ENCODE data around the gene KCNQ1. TPM values are rescaled to one million over a fixed set of nuclear protein-coding genes. Genes with fewer than 3 reads are reported as not detected.

The KCNQ1 gene
- total and polyA plus RNA-seq, 2 of the 13 experiments (the other 11 are each of a cell fraction or from before 2014, with no cell fraction given): 0.02 to 0.08 TPM

DNA sequence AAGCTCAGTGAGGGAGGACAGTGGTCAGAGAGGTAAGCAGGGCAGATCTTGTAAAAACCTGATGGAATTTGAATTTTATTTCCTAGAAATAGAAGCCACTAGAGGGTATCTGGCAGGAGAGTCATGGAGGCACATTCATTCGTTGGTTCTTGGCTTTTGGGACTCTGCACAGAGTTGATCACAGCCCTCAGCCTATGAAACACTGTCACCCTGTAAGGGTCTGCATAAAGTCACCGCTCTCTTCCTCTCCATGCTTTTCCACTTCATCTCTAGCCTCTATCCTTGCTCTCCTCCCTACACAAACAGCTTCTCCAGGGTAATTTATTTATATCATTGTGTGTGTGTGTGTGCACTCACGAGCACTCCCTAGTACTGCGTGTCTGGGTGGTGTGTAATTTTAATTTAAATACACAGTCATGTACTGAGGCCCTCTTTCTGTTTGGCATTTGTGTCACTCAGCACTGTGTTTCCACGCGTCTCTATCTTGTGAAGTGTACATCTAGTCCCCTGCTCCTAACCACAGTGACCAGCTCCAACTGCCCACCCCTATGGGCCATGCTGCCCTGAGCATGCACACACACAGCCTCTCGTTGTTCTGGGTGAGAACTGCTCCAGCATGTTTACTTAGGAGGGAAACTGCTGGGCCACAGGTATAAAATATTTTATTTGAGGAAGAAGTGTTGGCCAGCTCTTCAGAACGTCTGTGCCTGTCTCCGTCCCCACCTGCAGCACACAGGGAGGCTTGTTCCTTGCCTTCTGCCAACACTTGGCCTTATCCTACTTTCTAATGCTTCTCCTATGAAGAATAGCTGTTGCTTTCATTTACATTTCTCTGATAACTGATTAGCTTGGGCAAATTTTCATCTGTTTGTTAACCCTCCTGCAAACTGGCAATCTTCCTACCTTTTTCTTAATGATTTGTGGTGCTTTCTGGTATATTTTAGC, 250.5 kb downstream of the KCNQ1 start (continued):
- TF ChIP-seq, protein P1, sequence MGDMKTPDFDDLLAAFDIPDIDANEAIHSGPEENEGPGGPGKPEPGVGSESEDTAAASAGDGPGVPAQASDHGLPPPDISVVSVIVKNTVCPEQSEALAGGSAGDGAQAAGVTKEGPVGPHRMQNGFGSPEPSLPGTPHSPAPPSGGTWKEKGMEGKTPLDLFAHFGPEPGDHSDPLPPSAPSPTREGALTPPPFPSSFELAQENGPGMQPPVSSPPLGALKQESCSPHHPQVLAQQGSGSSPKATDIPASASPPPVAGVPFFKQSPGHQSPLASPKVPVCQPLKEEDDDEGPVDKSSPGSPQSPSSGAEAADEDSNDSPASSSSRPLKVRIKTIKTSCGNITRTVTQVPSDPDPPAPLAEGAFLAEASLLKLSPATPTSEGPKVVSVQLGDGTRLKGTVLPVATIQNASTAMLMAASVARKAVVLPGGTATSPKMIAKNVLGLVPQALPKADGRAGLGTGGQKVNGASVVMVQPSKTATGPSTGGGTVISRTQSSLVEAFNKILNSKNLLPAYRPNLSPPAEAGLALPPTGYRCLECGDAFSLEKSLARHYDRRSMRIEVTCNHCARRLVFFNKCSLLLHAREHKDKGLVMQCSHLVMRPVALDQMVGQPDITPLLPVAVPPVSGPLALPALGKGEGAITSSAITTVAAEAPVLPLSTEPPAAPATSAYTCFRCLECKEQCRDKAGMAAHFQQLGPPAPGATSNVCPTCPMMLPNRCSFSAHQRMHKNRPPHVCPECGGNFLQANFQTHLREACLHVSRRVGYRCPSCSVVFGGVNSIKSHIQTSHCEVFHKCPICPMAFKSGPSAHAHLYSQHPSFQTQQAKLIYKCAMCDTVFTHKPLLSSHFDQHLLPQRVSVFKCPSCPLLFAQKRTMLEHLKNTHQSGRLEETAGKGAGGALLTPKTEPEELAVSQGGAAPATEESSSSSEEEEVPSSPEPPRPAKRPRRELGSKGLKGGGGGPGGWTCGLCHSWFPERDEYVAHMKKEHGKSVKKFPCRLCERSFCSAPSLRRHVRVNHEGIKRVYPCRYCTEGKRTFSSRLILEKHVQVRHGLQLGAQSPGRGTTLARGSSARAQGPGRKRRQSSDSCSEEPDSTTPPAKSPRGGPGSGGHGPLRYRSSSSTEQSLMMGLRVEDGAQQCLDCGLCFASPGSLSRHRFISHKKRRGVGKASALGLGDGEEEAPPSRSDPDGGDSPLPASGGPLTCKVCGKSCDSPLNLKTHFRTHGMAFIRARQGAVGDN (CRISPR knock-in tag; IDR thresholded peaks at IDR 0.05): peak; percentile 22; the same call in 1 of the 2 replicates
- no peak for TF ChIP-seq NFATC3 (CRISPR knock-in tag; IDR thresholded peaks at IDR 0.05)
- no peak for TF ChIP-seq SP140L (CRISPR knock-in tag; IDR thresholded peaks at IDR 0.05; ENCODE audit: borderline replicate concordance)
- TF ChIP-seq, protein P2, sequence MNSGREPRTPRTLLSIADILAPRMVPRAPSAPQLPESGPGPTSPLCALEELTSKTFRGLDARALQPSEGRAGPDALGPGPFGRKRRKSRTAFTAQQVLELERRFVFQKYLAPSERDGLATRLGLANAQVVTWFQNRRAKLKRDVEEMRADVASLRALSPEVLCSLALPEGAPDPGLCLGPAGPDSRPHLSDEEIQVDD (CRISPR knock-in tag; IDR thresholded peaks at IDR 0.05; ENCODE audit: borderline replicate concordance): no peak
- TF ChIP-seq ZNF839 (CRISPR knock-in tag; IDR thresholded peaks at IDR 0.05; ENCODE audit: borderline replicate concordance): no peak
- peak in 1 of 2 experiments; percentile 70; a peak in 2 of 4 replicates for TF ChIP-seq POLR2A (IDR thresholded peaks at IDR 0.05; ENCODE audit: insufficient read depth in 1 of 2, low read depth in 2 of 2, low read length in 2 of 2)
- peak; percentile 75 for TF ChIP-seq SAP130 (CRISPR knock-in tag; IDR thresholded peaks at IDR 0.05; ENCODE audit: low read depth)
- TF ChIP-seq SALL1 (CRISPR knock-in tag; IDR thresholded peaks at IDR 0.05): peak; percentile 41
- TF ChIP-seq TBX2 (CRISPR knock-in tag; IDR thresholded peaks at IDR 0.05; ENCODE audit: borderline replicate concordance): peak; percentile 38; the same call in 1 of the 2 replicates
- no peak for TF ChIP-seq DNMT1 (CRISPR knock-in tag; IDR thresholded peaks at IDR 0.05)
- TF ChIP-seq, protein P3, sequence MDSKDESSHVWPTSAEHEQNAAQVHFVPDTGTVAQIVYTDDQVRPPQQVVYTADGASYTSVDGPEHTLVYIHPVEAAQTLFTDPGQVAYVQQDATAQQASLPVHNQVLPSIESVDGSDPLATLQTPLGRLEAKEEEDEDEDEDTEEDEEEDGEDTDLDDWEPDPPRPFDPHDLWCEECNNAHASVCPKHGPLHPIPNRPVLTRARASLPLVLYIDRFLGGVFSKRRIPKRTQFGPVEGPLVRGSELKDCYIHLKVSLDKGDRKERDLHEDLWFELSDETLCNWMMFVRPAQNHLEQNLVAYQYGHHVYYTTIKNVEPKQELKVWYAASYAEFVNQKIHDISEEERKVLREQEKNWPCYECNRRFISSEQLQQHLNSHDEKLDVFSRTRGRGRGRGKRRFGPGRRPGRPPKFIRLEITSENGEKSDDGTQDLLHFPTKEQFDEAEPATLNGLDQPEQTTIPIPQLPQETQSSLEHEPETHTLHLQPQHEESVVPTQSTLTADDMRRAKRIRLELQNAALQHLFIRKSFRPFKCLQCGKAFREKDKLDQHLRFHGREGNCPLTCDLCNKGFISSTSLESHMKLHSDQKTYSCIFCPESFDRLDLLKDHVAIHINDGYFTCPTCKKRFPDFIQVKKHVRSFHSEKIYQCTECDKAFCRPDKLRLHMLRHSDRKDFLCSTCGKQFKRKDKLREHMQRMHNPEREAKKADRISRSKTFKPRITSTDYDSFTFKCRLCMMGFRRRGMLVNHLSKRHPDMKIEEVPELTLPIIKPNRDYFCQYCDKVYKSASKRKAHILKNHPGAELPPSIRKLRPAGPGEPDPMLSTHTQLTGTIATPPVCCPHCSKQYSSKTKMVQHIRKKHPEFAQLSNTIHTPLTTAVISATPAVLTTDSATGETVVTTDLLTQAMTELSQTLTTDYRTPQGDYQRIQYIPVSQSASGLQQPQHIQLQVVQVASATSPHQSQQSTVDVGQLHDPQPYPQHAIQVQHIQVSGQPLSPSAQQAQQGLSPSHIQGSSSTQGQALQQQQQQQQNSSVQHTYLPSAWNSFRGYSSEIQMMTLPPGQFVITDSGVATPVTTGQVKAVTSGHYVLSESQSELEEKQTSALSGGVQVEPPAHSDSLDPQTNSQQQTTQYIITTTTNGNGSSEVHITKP (CRISPR knock-in tag; IDR thresholded peaks at IDR 0.05; ENCODE audit: low read depth): no peak
- TF ChIP-seq, protein P4, sequence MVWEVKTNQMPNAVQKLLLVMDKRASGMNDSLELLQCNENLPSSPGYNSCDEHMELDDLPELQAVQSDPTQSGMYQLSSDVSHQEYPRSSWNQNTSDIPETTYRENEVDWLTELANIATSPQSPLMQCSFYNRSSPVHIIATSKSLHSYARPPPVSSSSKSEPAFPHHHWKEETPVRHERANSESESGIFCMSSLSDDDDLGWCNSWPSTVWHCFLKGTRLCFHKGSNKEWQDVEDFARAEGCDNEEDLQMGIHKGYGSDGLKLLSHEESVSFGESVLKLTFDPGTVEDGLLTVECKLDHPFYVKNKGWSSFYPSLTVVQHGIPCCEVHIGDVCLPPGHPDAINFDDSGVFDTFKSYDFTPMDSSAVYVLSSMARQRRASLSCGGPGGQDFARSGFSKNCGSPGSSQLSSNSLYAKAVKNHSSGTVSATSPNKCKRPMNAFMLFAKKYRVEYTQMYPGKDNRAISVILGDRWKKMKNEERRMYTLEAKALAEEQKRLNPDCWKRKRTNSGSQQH (CRISPR knock-in tag; IDR thresholded peaks at IDR 0.05; ENCODE audit: low read depth): 0 out of 2 replicates have a peak, but pooled peaks have one; percentile 20
- TF ChIP-seq, protein P5, sequence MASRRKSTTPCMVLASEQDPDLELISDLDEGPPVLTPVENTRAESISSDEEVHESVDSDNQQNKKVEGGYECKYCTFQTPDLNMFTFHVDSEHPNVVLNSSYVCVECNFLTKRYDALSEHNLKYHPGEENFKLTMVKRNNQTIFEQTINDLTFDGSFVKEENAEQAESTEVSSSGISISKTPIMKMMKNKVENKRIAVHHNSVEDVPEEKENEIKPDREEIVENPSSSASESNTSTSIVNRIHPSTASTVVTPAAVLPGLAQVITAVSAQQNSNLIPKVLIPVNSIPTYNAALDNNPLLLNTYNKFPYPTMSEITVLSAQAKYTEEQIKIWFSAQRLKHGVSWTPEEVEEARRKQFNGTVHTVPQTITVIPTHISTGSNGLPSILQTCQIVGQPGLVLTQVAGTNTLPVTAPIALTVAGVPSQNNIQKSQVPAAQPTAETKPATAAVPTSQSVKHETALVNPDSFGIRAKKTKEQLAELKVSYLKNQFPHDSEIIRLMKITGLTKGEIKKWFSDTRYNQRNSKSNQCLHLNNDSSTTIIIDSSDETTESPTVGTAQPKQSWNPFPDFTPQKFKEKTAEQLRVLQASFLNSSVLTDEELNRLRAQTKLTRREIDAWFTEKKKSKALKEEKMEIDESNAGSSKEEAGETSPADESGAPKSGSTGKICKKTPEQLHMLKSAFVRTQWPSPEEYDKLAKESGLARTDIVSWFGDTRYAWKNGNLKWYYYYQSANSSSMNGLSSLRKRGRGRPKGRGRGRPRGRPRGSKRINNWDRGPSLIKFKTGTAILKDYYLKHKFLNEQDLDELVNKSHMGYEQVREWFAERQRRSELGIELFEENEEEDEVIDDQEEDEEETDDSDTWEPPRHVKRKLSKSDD (CRISPR knock-in tag; IDR thresholded peaks at IDR 0.05; ENCODE audit: low read depth): no peak
- TF ChIP-seq ZFX (CRISPR knock-in tag; IDR thresholded peaks at IDR 0.05; ENCODE audit: low read depth): peak; percentile 53
- TF ChIP-seq ATAD3A (CRISPR knock-in tag; IDR thresholded peaks at IDR 0.05): no peak

Measured in HepG2 (cell line).